Measurements from ENCODE around the gene PASD1.

Gene PASD1

DNA sequence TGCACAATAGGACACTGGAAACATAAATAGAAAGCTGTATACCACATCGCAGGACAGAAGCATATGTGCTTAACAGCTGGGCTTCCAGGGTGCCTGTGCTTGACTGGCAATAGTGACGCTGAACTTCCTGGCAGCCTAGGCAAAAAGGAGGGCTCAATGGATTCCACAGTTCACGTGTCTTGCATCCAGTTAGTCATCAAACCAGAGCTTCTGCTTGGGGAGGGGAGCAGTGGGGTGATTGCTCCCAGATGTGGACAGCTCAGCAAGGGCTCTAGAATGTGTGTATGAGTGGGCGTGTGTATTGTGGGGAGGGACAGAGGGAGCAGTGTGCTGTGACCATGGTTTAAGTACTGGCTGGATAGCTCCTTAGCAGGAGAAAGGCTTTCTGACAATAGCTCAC is 134.0 kb downstream of the PASD1 start:
- H3K27me3 ChIP-seq (replicated peaks; ENCODE audit: control insufficient read depth, insufficient read depth, low read length), result no peaks in the 10 kb centered on the region
- no peaks in the 10 kb centered on the region for H3K36me3 ChIP-seq (ENCODE audit: control insufficient read depth, insufficient read depth, low read length)
- TF ChIP-seq, protein P1, sequence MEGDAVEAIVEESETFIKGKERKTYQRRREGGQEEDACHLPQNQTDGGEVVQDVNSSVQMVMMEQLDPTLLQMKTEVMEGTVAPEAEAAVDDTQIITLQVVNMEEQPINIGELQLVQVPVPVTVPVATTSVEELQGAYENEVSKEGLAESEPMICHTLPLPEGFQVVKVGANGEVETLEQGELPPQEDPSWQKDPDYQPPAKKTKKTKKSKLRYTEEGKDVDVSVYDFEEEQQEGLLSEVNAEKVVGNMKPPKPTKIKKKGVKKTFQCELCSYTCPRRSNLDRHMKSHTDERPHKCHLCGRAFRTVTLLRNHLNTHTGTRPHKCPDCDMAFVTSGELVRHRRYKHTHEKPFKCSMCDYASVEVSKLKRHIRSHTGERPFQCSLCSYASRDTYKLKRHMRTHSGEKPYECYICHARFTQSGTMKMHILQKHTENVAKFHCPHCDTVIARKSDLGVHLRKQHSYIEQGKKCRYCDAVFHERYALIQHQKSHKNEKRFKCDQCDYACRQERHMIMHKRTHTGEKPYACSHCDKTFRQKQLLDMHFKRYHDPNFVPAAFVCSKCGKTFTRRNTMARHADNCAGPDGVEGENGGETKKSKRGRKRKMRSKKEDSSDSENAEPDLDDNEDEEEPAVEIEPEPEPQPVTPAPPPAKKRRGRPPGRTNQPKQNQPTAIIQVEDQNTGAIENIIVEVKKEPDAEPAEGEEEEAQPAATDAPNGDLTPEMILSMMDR (IDR thresholded peaks at IDR 0.05; ENCODE audit: insufficient read depth, low read length, poor library complexity, severe bottlenecking), result no peak
- DNase-seq (ENCODE audit: extremely low read depth, insufficient read length), result no peak
- H3K4me3 ChIP-seq (replicated peaks; ENCODE audit: low read depth, low read length), result no peak overlapping the region

DNA sequence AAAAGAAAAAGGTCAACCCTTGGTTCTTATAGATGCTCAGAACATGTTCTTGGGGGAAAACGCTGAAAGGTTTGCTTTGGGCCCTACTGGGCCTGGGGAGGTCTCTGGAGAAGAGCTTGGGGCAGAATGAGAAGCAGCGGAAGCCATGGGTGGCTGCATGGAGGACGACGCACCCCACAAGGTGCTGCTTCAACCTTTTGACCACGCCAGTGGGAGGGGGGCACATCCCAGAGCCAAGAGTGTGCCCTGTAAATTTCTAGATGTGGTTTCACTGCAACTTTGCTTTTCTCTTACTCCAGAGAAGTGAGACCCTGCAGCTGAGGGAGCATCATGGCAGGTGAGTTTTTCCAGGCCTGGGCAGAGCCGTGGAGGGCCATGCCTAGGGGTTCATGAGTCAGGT is 135.0 kb downstream of the PASD1 start:
- no peak overlapping the region for H3K4me3 ChIP-seq (replicated peaks; ENCODE audit: low read depth, low read length)
- H3K36me3 ChIP-seq (ENCODE audit: control insufficient read depth, insufficient read depth, low read length), result no peaks in the 10 kb centered on the region
- no peaks in the 10 kb centered on the region for H3K27me3 ChIP-seq (replicated peaks; ENCODE audit: control insufficient read depth, insufficient read depth, low read length)
- no peak for DNase-seq (ENCODE audit: extremely low read depth, insufficient read length)
- TF ChIP-seq, protein P1 (IDR thresholded peaks at IDR 0.05; ENCODE audit: insufficient read depth, low read length, poor library complexity, severe bottlenecking), result no peak

DNA sequence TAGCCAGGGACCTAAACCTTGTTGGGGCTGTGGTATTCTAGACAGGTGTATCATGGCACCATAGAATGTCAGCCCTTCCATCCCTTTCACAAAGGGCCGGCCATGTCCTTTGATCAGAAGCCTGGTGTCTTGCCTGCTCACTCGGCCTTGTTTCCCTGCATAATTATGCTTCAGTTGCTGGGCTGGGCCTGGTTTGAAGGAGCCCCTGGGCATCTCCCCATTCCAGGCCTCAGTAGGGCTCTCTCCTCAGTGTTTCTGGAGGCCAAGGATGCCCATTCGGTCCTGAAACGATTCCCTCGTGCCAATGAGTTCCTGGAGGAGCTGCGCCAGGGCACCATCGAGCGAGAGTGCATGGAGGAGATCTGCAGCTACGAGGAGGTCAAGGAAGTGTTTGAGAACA is 136.3 kb downstream of the PASD1 start:
- Histone ChIP-seq H3K36me3 (ENCODE audit: control insufficient read depth, insufficient read depth, low read length) (no peaks in the 10 kb centered on the region), H3K4me3 (replicated peaks; ENCODE audit: low read depth, low read length) (no peak overlapping the region), H3K27me3 (replicated peaks; ENCODE audit: control insufficient read depth, insufficient read depth, low read length) (no peaks in the 10 kb centered on the region)
- TF ChIP-seq, protein P1 (IDR thresholded peaks at IDR 0.05; ENCODE audit: insufficient read depth, low read length, poor library complexity, severe bottlenecking), result no peak
- DNase-seq (ENCODE audit: extremely low read depth, insufficient read length), result no peak

DNA sequence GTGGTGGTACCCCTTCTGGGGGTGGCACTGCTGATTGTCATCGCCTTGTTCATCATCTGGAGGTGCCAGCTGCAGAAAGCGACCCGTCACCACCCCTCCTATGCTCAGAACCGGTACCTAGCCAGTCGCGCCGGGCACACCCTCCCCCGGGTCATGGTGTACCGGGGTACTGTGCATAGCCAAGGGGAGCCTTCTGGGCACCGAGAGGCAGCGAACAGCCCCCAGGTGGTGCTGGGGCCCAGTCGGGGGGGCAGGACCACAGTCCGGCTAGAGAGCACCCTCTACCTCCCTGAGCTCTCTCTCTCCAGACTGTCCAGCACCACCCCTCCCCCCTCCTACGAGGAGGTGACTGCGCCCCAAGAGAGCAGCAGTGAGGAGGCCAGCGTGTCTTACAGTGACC is 137.1 kb downstream of the PASD1 start:
- Histone ChIP-seq H3K4me3 (replicated peaks; ENCODE audit: low read depth, low read length) (no peak overlapping the region), H3K36me3 (ENCODE audit: control insufficient read depth, insufficient read depth, low read length) (no peaks in the 10 kb centered on the region), H3K27me3 (replicated peaks; ENCODE audit: control insufficient read depth, insufficient read depth, low read length) (no peaks in the 10 kb centered on the region)
- TF ChIP-seq, protein P1 (IDR thresholded peaks at IDR 0.05; ENCODE audit: insufficient read depth, low read length, poor library complexity, severe bottlenecking), result no peak
- DNase-seq (ENCODE audit: extremely low read depth, insufficient read length), result no peak

DNA sequence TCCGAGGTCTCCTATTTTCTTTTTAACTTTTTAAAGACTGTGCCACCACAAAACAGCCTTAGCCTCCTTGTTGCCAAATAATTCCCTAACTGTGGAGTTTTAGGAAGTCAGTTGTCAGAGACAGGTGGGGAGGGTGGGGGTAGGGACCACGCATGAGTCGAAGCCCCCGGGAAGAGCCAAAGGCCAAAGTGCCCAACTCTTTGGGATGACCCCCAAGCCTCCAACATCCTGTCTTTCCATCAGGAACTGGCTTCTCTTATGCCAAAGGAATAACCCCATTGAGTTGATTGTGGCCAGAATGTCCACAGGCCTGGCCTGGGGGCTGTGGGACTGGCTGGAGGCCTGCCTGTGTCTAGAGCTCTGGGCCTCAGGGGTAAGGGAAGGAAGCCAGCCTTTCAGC is 137.6 kb downstream of the PASD1 start:
- TF ChIP-seq, protein P1 (IDR thresholded peaks at IDR 0.05; ENCODE audit: insufficient read depth, low read length, poor library complexity, severe bottlenecking), result no peak
- DNase-seq (ENCODE audit: extremely low read depth, insufficient read length), result no peak
- Histone ChIP-seq H3K36me3 (ENCODE audit: control insufficient read depth, insufficient read depth, low read length) (no peaks in the 10 kb centered on the region), H3K27me3 (replicated peaks; ENCODE audit: control insufficient read depth, insufficient read depth, low read length) (no peaks in the 10 kb centered on the region), H3K4me3 (replicated peaks; ENCODE audit: low read depth, low read length) (no peak overlapping the region)

DNA sequence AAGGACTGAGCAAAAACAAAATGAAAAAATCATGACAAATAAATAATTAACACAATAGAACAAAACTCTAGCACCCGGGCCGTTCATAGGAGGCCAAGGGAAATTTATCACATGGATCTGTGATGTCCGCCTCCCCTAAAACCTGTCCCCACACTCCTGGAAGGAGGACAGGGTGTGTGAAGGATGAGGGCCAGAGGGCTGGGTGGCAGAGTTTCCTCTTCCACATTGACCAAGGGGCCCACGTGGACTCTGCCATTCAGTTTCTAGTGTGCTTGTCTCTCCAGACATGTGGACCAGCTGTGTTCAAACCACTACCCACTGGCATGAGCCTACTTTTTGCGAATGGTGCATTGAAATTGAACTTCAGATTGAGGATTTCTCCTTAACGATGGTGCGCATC is 138.1 kb downstream of the PASD1 start:
- TF ChIP-seq, protein P1 (IDR thresholded peaks at IDR 0.05; ENCODE audit: insufficient read depth, low read length, poor library complexity, severe bottlenecking), result no peak
- Histone ChIP-seq H3K4me3 (replicated peaks; ENCODE audit: low read depth, low read length) (no peak overlapping the region), H3K36me3 (ENCODE audit: control insufficient read depth, insufficient read depth, low read length) (no peaks in the 10 kb centered on the region), H3K27me3 (replicated peaks; ENCODE audit: control insufficient read depth, insufficient read depth, low read length) (no peaks in the 10 kb centered on the region)
- DNase-seq (ENCODE audit: extremely low read depth, insufficient read length), result no peak
